GM12878 (cell line): ENCODE measurements around the gene FGFRL1. TPM values are rescaled to one million over a fixed set of nuclear protein-coding genes. Genes with fewer than 3 reads are reported as not detected.

Experiments used
- ATAC-seq: fragments of 200-7000 bp; cut with Tn5 transposase; 3 replicates; pipeline ENCODE4 v1.9.1; 2020; ENCODE audit warnings: mild to moderate bottlenecking, moderate library complexity
- BruUV-seq: library from RNA; stranded (reverse); fragments of 400-500 nt; replicated peaks from 2 replicates; lab custom pipeline; 2021; lab: Mats Ljungman, UMichigan
- CTCF ChIA-PET: fragments of 300-600 bp; sonication (Branson Sonifier 250); formaldehyde crosslinking; extraction: SDS; loops from one replicate; lab custom pipeline; 2021; ENCODE audit warnings: inconsistent platforms; lab: Yijun Ruan, JAX
- POLR2A ChIA-PET: fragments of 350-600 bp; formaldehyde crosslinking; extraction: SDS; loops from one replicate; lab custom pipeline; 2021; ENCODE audit warnings: inconsistent platforms; lab: Charles Lee
- RAD21 ChIA-PET: fragments of 300-600 bp; sonication (Branson Sonifier 250); formaldehyde crosslinking; loops from one replicate; lab custom pipeline; 2023; ENCODE audit warnings: antibody characterized with exemption; ENCODE audit not compliant: unreplicated experiment; lab: Charles Lee
- SMC1A ChIA-PET: fragments of 300-600 bp; sonication (Branson Sonifier 250); formaldehyde crosslinking; loops from one replicate; lab custom pipeline; 2023; ENCODE audit not compliant: unreplicated experiment, uncharacterized antibody; lab: Charles Lee
- DNase-seq: peaks from one replicate; pipeline ENCODE4 v3.0.0-alpha.2; 2011; ENCODE audit warnings: low read depth, low spot score
- FAIRE-seq: peaks from 3 replicates; lab custom pipeline; 2011; peaks lifted over from hg19 to GRCh38; lab: Jason Lieb, UNC
- H2AFZ ChIP-seq: 2 replicates; pipeline ENCODE4 v1.6.0; 2011; ENCODE audit warnings: low read depth, low read length, control low read depth; ENCODE audit not compliant: control insufficient read depth
- H3K27ac ChIP-seq: 2 replicates; pipeline ENCODE4 v1.5.1; 2011; ENCODE audit warnings: control low read depth; ENCODE audit not compliant: control insufficient read depth, insufficient read depth
- H3K27me3 ChIP-seq, 2 experiments: replicated peaks in 1 of 2; 2 replicates each; pipeline versions ENCODE4 v1.6.0 to v1.6.1; 2011; ENCODE audit warnings: low read length in 1 of 2; ENCODE audit not compliant: control insufficient read depth in 2 of 2, insufficient read depth in 2 of 2
- H3K36me3 ChIP-seq, 2 experiments: 2 replicates each; pipeline ENCODE4 v1.5.1; 2011; ENCODE audit warnings: low read length in 1 of 2; ENCODE audit not compliant: control insufficient read depth in 2 of 2, insufficient read depth in 2 of 2
- H3K4me1 ChIP-seq: 2 replicates; pipeline ENCODE4 v1.6.1; 2011; ENCODE audit warnings: mild to moderate bottlenecking, low read length, moderate library complexity, mixed read lengths; ENCODE audit not compliant: control insufficient read depth, insufficient read depth
- H3K4me2 ChIP-seq: 2 replicates; pipeline ENCODE4 v1.6.0; 2011; ENCODE audit warnings: control low read depth; ENCODE audit not compliant: control insufficient read depth, insufficient read depth
- H3K4me3 ChIP-seq: fragments of 200-600 bp; sonication (generic); 2 replicates; pipeline ENCODE4 v1.5.1; 2016
- H3K79me2 ChIP-seq: 2 replicates; pipeline ENCODE4 v1.6.0; 2011; ENCODE audit warnings: low read length; ENCODE audit not compliant: control insufficient read depth, insufficient read depth
- H3K9ac ChIP-seq: 2 replicates; pipeline ENCODE4 v1.8.0; 2011; ENCODE audit warnings: low read length, control low read depth, mixed read lengths; ENCODE audit not compliant: control insufficient read depth, insufficient read depth
- H3K9me3 ChIP-seq: replicated peaks from 3 replicates; pipeline ENCODE4 v1.5.1; 2011; ENCODE audit warnings: mild to moderate bottlenecking, low read length; ENCODE audit not compliant: control insufficient read depth, insufficient read depth
- H4K20me1 ChIP-seq: 2 replicates; pipeline ENCODE4 v1.6.0; 2011; ENCODE audit not compliant: control insufficient read depth, insufficient read depth
- BACH1 ChIP-seq: fragments of 450-650 bp; IDR thresholded peaks from 2 replicates; pipeline ENCODE4 v1.6.1; 2017; ENCODE audit warnings: mild to moderate bottlenecking, borderline replicate concordance
- BCL3 ChIP-seq: IDR thresholded peaks from 2 replicates; pipeline ENCODE4 v1.6.1; 2011; ENCODE audit warnings: borderline replicate concordance, low read depth, mild to moderate bottlenecking, moderate library complexity, low read length; ENCODE audit not compliant: insufficient read depth, poor library complexity, severe bottlenecking
- DPF2 ChIP-seq: fragments of 450-650 bp; IDR thresholded peaks from 2 replicates; pipeline ENCODE4 v1.6.1; 2017; ENCODE audit warnings: mild to moderate bottlenecking
- EED ChIP-seq: sonication (generic); IDR thresholded peaks from 2 replicates; pipeline ENCODE4 v1.6.1; 2016; ENCODE audit warnings: antibody characterized with exemption, low read depth
- HDGF ChIP-seq: fragments of 450-650 bp; IDR thresholded peaks from 2 replicates; pipeline ENCODE4 v1.6.1; 2016; ENCODE audit warnings: antibody characterized with exemption
- NBN ChIP-seq: fragments of 450-650 bp; IDR thresholded peaks from 2 replicates; pipeline ENCODE4 v1.6.1; 2016
- NR2C2 ChIP-seq: IDR thresholded peaks from 2 replicates; pipeline ENCODE4 v1.6.1; 2011; ENCODE audit warnings: borderline replicate concordance, low read depth; ENCODE audit not compliant: control insufficient read depth, insufficient read length
- PKNOX1 ChIP-seq: fragments of 450-650 bp; IDR thresholded peaks from 2 replicates; pipeline ENCODE4 v1.6.1; 2016; ENCODE audit warnings: mild to moderate bottlenecking
- SMAD5 ChIP-seq: IDR thresholded peaks from 2 replicates; pipeline ENCODE4 v1.6.1; 2016; ENCODE audit warnings: antibody characterized with exemption, low read depth
- ZBTB11 ChIP-seq: fragments of 450-650 bp; formaldehyde crosslinking; IDR thresholded peaks from 2 replicates; pipeline ENCODE4 v1.5.0; 2022; ENCODE audit warnings: mild to moderate bottlenecking, missing genetic modification characterization
- WGBS: methylation state at CpG from one replicate; pipeline ENCODE4 v1.1.6; 2016; ENCODE audit warnings: low lambda C conversion rate; ENCODE audit not compliant: insufficient replicate concordance, insufficient coverage; ENCODE audit errors: missing lambda C conversion rate; 5-methylcytosine and 5-hydroxymethylcytosine counted together
- in situ Hi-C: fragments of 300-500 bp; cut with MboI; formaldehyde crosslinking; loops from 9 replicates; pipeline ENCODE4 v1.14.3; 2018; ENCODE audit warnings: mixed read lengths
- intact Hi-C: fragments of 100-400 bp; cut with micrococcal nuclease; formaldehyde crosslinking; loops from one replicate; pipeline ENCODE4 v1.14.2; 2022; ENCODE audit not compliant: unreplicated experiment
- polyA plus RNA-seq, 11 experiments: library from polyadenylated mRNA; depleted of rRNA in 4 of 11; unstranded in 6 of 11; stranded (reverse) in 5 of 11; fragments of >200 nt; fragmentation: Nextera tagmentation in 4 of 11; fragmentation: Illumina TruSeq in 1 of 11; extraction: Ambion mirVana in 4 of 11; extraction: Trizol in 1 of 11; gene quantifications; 1 replicate in 1 of 11; 2 replicates in 10 of 11; pipeline versions ENCODE4 v1.2.1 to v1.2.3, GENCODE V29; 2011 to 2016; ENCODE audit warnings: inconsistent platforms in 2 of 11, missing spikeins in 2 of 11, low read depth in 1 of 11
- total RNA-seq, 4 experiments: library from RNA; depleted of rRNA in 3 of 4; stranded (reverse); fragments of >200 nt in 3 of 4; fragmentation: Illumina TruSeq in 1 of 4; extraction: Trizol in 1 of 4; gene quantifications; 2 replicates each; pipeline versions ENCODE4 v1.2.1 to v1.2.3, GENCODE V29; 2013 to 2021

FGFRL1 gene
- total and polyA plus RNA-seq, 10 of the 15 experiments (the other 5 are each of a cell fraction or from before 2014, with no cell fraction given): 0.02 to 1.5 (median 0.29) TPM; not detected in 2

- SMC1A ChIA-PET: no interaction called here
- RAD21 ChIA-PET: no interaction called here
- peak; percentile 7 for ATAC-seq
- Histone ChIP-seq H2AFZ (no peak overlapping the region), H3K4me2 (peak overlapping the region; percentile 95), H3K9me3 (no peaks in the 10 kb centered on the region; the same call in 2 of the 3 replicates), H3K27me3 (peaks cover 0 to 5% of the 10 kb centered on the region in 2 experiments; a peak in 3 of 4 replicates), H3K4me1 (peaks cover 11% of the 10 kb centered on the region), H3K27ac (no peak overlapping the region), H3K36me3 (no peaks in the 10 kb centered on the region), H3K79me2 (no peaks in the 10 kb centered on the region), H3K4me3 (peak overlapping the region; percentile 57; the same call in 1 of the 2 replicates), H4K20me1 (no peaks in the 10 kb centered on the region; the same call in 1 of the 2 replicates), H3K9ac (no peak overlapping the region)
- in situ Hi-C loops (no loop called here), intact Hi-C loops (no loop called here)
- no TSS peak for BruUV-seq
- POLR2A ChIA-PET: interaction anchor here (0.6 to 1.0 kb wide), 2 partner anchors 336 to 339 kb away, joined by 3 to 5 read pairs; partner anchors contain the start of gene UVSSA
- DNase-seq: no peak
- TF ChIP-seq DPF2 (peak; percentile 12; the same call in 1 of the 2 replicates), NBN (no peak), PKNOX1 (peak; percentile 43; the same call in 1 of the 2 replicates), HDGF (peak; percentile 40; the same call in 1 of the 2 replicates)
- CTCF ChIA-PET: no interaction called here
- no peak for FAIRE-seq
- 14% methylated on average over 28 of the region's 36 CpGs for WGBS
Observed at GRCh38 chr4:1010395-1011021, 918 bp upstream of the FGFRL1 start.

GRCh38 chr4:1011666-1012033, 224 bp downstream of the FGFRL1 start:
- H4K20me1 ChIP-seq: no peaks in the 10 kb centered on the region; the same call in 1 of the 2 replicates
- peaks cover 11% of the 10 kb centered on the region for H3K4me1 ChIP-seq
- no peak overlapping the region for H2AFZ ChIP-seq
- in situ Hi-C loops: no loop called here
- H3K36me3 ChIP-seq: no peaks in the 10 kb centered on the region
- ATAC-seq: no peak
- H3K4me3 ChIP-seq: no peak overlapping the region
- H3K27ac ChIP-seq: no peak overlapping the region
- POLR2A ChIA-PET: no interaction called here
- CTCF ChIA-PET: no interaction called here
- SMC1A ChIA-PET: no interaction called here
- H3K9ac ChIP-seq: no peak overlapping the region
- no CpG with 5 or more reads among the region's 69 CpGs for WGBS
- intact Hi-C loops: no loop called here
- DNase-seq: no peak
- RAD21 ChIA-PET: no interaction called here
- no peaks in the 10 kb centered on the region; the same call in 2 of the 3 replicates for H3K9me3 ChIP-seq
- no peak for FAIRE-seq
- BruUV-seq: no TSS peak
- no peak overlapping the region for H3K4me2 ChIP-seq
- H3K27me3 ChIP-seq: peaks cover 0 to 5% of the 10 kb centered on the region in 2 experiments; a peak in 3 of 4 replicates
- H3K79me2 ChIP-seq: no peaks in the 10 kb centered on the region
- TF ChIP-seq NR2C2: no peak
- no peak for TF ChIP-seq EED
- TF ChIP-seq SMAD5: no peak
- TF ChIP-seq BCL3: no peak
- no peak for TF ChIP-seq BACH1
- no peak for TF ChIP-seq ZBTB11 (CRISPR knock-in tag)
